NCI-H1436 (cell line): ENCODE measurements around the gene ZBTB46.

ENCODE experiments used
- DNase-seq: peaks from one replicate; lab custom pipeline; 2025; lab: John Stamatoyannopoulos, UW

Gene ZBTB46

DNA sequence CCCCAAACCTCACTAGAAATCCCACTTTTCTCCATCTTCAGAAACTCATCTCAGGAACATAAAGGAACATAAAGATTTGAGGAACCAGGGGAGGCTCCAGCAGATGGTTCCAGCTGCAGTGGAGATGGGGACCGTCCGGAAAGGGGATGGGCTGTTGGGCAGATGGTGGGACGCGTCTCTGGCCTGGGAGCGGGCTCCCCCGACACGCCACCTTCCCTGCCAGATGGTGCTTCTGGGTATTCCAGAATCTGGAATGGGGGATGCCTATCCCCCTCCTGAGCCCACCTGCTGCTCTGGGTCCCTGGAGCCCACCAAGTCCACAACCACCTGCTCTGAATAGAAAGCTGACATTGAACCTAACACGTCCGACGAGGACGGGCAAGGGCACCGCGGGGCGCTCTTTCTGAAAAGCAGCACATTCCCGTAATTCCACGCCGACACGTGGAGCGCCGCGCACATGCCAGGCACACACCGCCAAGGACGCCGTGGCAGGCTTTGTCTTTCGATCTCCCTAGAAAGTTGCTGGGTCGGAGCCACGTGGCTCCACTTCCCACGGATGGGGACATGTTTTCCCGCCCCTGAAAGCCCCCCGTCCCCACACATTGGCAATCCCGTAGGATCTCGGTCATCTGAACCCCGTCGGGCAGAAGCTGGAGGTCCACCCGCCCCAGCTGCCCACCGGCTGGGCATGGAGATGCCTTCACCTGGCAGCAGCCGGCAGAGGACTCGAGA, 64.2 kb downstream of the ZBTB46 start:
- DNase-seq: no peak

DNA sequence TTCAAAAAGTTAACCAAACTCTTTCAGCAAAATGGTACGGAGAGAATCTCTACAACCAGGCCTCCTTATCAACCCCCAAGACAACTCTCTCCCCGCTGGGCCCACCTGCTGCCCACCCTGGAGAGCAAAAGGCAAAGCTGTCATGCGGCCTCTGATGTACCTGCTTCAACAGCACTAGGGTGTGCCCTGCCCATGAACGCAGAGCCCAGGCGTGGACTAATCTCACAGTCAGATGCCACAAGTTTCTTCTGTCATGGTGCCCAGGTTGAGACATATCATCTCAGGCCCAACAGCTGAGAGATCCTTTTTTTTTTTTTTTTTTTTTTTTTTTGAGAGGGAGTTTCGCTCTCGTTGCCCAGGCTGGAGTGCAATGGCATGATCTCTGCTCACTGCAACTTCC, 65.2 kb downstream of the ZBTB46 start:
- DNase-seq: no peak

DNA sequence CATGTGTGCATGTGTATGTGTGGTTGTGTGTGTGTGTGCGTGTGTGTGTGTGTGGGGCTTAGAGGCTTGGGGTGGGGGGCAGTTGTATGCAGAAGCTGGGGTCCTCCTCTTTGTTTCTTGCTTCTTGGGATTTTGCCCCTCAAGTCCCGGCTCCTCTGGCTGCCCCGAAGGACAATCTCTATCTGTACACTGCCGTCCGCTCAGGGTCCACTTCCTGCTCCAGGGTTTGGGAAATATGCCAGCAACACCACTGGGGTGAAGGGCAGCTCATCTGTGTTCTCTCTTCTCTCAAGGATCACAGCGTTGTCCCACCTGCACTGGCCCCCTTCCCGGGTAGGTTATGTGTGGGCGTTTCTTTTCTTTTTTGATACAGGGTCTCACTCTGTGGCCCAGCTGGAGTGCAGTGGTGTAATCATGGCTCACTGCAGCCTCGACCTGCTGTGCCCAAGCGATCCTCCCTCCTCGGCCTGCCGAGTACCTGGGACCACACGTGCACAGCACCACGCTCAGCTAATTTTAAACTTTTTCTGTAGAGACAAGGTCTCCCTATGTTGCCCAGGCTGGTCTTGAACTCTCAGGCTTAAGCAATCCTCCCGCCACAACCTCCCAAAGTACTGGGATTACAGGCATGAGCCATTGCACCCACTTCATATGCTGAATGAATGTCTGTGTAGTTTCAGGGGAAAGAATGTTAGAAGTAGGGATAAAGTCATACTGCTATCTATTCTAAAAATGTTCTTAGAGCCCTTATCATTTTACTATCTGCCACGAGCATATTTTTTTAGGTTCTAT, 65.8 kb downstream of the ZBTB46 start:
- no peak for DNase-seq

DNA sequence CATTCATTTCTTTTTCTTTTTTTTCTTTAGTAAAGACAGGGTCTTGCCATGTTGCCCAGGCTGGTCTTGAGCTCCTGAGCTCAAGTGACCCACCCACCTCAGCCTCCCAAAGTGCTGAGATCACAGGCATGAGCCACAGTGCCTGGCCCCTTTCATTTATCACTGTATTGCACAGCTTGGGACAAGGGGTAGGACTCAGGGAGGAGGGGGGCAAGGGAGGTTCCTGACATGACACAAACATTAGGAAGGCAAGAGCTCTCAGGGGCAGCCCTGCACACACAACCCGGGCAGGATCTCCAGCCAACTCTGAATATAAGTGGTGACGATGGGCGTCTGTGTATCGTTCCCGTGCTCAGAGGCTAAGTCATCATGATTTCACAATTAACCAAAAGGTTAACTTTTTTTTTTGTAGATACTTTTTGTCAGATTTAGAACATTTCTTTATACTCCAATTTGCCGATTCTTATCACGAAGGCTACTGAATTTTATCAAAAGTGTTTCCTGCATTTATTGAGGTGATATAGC, 71.6 kb downstream of the ZBTB46 start:
- DNase-seq: no peak

DNA sequence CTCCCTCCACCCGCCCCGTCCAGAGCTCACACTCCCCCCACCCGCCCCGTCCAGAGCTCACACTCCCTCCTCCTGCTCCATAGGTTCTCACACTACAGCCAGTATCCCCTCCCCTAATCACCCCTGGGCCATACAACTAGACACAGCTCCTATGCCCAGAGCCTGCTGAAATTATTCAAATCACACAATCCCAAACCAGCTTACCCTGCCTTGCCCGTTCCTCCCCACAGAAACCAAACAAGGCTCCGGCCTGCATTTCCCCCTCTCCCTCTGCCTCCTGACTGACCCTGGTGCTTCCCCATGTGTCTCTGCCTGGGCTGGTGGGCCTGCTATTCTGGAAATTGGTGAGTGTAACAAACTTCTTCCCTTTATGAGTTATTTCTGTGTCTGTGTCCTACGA, 72.9 kb downstream of the ZBTB46 start:
- DNase-seq: no peak

DNA sequence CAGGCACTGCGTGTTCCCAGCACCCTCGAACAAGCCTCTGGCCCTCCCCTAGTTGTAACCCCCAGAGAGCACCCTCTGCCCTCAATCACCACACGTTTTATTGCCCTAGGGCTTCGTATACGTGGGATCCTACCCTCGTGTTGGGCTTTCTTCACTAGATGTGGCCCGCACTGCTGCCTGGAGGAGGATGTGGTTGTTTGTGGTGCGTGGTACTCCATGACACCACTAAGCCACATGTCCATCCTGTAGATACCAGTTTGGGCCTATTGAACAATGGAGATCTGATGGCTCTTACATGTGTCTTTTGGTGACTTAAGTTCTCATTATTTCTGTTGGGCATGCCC, 74.4 kb downstream of the ZBTB46 start:
- no peak for DNase-seq

DNA sequence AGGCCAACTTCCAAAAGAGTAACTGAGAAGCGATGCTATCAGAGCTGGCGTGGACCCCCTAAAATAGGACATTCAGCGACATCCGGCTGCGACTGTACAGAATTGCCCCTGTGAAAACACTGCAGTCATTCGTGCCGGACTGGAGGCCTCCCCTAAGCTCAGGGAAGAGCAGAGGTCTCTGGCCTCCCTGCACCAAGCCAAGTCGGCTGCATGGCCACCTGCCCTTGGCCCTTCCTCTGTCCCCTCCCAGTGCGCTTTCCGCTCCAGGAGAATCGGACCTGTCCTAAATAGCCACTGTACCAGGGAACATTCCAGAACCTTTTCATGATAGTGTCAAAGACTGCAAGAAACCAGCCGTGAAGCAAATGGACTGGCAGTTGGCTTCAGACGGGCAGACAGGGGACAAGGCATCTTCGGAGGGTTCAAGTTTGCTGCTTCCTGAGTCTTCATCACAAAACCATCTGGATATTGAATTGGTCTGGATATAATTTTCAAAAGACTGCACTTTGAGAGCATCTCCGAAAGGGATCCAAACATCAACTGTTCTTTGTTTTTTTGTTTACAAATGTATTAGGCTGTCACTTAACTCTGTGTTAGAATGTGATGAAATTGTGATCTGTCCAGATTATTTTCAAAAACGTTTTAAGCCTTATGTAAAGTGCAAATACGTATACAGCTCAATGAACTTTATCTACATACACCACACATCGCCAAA, 75.0 kb downstream of the ZBTB46 start:
- DNase-seq: no peak

DNA sequence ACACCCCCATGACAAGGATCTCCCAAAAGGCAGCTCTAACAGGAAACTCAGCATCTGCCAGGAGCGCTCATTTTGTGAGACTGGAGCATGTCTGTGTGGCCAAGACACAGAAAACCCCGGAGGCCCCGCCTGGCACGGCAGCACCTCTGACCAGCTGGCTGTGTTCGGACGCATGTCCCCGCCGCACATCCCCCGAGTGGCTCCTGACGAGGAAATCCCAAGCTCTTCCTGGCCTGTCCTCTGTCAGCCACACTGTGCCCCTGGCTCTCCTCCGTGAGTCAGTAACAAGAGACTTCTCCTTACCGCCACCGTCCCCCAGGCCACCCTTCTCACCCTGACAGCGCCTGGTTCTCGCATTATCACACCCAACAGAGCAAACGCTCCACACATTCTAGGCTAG, 77.1 kb downstream of the ZBTB46 start:
- DNase-seq: no peak

DNA sequence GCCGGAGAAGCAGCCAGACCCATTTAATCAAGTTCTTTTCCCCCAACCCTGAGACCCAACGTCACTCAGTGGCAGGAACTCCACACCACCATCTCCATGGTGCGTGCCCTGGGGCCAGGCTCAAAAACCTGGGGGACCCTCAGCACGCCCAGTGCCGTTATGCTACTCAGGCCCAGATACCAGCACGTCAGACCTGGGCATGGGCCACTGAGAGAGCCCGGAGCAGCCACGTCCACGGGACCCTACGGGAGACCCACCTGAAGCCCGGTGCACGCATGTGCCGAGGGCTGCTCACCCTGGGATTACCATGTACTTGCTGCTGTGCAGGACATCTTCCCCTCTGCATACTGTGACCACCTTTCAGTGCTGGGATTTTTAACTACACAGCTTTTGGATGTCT, 77.7 kb downstream of the ZBTB46 start:
- no peak for DNase-seq

DNA sequence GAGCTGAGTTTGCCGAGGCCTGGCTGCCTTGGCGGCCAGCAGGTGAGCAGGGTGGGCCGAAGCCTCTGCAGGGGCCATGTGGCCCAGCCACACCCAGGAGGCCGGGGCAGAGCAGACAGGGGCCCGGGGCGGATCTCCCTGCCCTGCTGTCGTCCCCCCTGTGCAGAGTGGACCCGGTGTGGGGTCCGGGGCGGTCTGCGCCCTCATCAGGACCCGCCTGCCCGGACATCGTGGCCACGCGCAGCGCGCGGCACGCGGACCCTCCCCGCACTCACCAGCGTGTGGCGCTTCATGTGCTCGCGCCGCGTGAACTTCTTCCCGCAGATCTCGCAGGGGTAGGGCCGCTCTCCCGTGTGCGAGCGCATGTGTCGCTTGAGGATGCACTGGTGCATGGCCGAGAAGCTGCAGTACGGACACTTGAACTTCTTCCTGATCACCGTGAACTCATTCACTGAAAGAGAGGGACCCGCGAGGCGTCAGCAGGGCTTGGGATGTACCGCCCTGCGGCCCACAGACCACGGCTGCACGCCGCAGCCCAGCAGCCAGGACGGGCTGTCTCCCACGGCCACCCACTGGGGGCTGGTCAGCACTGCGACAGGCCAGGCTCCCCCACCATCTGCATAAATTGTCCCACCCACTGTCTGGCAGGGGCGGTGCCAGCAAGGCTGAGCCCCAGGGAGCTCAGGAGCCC, 78.5 kb downstream of the ZBTB46 start:
- no peak for DNase-seq

DNA sequence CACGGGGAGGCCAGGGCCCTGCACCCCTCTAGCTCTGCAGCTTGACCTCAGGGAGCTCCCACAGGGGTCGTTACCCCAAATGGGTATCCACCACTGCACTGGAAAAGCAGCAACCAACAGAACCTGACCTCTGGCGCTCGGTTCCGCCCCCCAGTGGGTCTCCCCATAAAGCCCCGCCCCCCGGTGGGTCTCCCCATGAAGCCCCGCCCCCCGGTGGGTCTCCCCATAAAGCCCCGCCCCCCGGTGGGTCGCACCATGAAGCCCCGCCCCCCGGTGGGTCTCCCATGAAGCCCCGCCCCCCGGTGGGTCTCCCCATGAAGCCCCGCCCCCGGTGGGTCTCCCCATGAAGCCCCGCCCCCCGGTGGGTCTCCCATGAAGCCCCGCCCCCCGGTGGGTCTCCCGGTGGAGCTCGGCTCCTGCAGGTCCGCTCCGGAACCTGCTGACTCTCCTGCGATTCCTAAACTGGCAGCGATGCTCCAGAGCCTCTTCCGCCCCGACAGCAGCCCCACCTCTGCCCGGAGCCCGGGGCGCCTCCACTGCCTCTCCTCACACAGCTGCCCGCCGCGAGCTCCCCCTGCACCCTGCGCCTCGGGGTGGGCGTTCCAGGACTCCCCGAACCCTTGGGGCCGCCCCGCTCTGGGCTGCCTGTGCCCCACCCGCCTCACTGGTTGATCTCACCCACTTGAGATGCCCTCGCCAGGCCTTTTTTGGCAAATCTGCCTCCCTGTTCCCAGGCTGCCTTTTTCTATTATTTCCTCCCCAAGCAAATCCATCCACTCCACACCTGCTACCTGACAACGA, 79.4 kb downstream of the ZBTB46 start:
- peak; percentile 67 for DNase-seq

DNA sequence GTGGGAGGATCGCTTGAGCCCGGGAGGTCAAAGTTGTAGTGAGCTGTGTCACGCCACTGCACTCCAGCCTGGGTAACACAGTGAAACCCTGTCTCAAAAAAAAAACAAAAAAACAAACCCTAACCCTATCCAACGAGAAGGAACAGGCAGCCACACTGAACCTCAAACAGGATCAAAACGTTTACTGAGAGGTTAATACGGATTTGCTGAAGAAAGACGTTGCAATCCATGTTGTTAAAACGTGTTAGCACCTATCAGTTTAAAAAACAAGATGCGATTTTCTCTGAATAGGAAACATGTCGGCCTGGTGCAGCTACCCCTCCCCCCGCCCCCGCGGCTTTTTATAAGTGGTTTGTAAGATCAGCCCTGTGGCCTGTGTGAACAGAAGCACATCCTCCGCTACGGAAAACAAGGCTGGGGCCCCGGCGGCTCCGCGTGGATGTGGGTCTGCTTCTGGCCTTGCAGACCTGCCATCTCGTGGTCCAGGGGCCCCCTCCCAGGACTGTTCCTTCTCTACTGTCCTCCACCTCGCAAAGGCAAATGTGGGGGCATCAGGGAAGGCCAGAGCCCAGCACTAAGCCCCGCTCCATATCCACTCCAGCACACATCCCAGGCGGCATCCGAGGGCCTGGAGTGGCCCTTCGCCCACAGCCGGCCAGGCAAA, 80.1 kb downstream of the ZBTB46 start:
- DNase-seq: no peak

DNA sequence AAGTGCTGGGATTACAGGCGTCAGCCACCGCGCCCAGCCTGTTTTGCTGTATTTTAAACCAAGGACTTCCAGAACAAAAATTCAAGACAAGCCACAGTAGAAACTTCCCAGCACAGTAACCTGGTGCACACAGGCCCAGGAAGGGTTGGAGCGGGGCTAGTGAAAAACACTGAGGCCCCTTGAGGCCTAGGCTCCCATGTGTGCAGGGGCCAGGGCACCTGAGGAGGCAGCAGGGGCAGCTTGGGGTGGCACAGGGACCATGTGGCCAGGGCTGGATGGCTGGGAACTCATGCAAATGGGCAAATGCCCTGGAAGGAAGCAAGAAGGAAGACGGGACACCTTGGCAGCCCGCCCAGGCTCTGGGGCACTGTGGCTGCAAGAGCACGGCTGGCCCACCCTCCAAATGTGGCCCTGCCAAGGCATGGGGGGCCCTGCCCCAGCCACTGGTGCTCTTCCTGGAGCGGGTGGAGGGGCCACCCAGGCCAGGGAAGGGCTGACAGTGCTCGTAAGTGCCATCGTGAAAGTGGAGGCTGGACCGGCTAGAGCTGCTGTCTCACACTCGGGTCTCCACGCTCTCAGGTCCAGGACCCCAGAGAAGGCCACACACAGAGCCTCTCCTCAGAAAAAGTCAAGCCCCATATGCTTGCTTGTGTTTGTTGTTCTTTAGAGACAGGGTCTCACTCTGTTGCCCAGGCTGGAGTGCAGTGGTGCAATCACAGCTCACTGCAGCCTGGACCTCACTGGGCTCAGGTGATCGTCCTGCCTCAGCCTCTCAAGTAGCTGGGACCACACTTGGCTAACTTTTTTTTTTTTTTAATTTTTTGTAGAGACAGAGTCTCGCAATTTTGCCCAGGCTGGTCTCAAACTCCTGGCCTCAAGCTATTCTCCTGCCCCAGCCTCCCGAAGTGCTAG, 81.2 kb downstream of the ZBTB46 start:
- no peak for DNase-seq

DNA sequence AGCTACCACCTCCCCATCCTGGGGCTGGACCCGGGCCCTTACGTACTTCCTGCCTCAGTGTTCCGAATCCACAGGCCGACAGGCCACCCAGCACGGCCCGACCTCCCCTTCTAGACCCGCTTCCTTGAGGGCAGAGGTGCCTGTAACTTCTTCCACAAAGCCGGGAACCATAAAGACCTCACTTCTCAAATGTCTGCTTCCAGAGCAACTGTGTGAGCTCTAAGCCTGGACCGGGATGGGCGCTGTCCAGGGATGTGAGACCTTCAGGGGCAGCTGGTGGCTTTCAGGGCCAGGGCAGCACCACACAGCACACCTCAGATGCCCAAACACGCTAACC, 82.2 kb downstream of the ZBTB46 start:
- no peak for DNase-seq

DNA sequence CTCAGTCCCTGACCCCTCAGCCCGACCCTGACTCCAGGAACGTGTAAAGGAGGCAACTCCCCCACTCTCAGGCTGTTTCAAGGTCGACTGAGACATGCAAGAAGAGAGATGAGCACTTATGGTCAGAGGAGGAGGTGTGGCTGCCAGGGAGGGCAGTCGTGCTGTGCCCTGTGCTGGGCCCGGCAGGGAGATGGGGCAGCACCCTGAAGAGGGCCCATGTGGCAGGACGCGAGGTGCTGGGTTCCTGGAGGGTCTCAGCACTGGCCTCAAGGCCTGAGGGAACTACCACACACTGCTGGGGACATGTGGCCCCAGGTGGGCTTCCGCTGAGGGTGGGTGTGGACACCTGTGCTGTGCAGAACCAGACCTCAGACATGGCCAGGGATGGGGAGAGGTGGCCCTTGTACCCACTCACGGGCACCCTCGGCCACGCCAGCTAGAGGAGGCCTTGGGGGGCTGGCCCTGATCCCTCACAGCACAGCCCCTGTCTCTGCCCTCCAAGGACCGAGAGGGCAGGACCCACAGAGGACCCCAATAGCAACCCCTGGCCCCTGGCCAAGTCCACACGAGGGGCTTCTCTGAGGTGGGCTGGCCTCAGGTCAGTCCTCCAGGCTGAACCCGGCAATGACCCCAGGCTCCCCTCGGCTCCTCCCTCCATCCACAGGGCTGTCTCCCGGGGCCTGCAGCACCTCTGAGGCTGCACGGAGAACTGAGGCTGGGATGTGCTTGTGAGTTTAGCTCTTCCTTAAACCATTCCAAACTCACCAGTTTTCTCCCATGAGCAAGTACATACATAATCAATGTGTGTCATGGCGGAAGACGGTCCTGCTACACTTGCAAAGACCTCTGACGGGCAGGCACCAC, 82.8 kb downstream of the ZBTB46 start:
- no peak for DNase-seq

DNA sequence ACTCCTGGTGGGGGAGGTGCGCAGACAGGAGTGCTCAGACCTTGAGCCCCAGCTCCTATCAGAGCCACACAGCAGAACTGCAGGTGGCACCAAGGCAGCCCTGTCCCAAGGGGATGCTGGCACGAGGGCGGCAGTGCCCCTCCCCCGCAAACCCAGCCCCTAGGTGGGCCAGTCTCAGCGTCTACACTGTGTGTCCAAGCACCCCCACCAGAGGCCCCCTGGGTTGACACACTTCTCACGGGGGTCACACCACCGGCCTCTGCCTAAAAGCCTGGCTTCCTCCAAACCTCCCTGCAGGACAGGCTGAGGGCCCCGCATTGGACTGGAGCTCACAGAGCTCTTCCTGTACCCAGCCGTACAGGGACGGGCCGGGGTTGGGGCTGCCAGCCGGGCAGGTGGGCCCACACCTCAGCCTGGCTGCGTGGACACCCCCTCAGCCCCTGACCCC, 83.4 kb downstream of the ZBTB46 start:
- peak; percentile 37 for DNase-seq

DNA sequence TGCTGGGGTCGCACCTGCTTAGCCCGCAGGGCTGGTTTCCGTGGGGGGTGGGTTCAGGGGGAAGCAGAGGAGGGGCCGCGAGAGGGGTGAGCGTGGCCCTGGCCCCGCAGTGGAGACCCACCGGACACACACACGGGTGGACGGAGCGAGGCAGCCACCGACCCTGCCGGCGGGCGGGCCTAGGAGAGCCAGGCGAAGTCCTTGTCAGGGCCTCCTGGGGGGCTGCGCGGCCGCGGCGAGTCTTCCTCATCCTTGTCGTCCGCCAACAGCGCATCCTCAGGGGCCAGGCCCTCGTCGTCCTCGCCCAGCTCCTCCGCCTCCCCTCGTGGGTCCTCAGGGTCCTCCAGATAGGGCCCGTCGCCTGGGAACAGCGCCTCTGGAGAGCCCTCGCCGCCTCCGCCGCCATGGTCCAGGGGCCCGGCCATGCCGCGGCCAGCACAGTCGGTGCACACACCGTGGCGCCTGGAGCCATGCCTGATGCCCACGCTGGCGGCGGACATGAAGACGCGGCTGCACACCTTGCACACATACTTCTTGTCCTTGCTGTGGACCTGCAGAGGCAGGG, 84.2 kb downstream of the ZBTB46 start:
- DNase-seq: no peak

DNA sequence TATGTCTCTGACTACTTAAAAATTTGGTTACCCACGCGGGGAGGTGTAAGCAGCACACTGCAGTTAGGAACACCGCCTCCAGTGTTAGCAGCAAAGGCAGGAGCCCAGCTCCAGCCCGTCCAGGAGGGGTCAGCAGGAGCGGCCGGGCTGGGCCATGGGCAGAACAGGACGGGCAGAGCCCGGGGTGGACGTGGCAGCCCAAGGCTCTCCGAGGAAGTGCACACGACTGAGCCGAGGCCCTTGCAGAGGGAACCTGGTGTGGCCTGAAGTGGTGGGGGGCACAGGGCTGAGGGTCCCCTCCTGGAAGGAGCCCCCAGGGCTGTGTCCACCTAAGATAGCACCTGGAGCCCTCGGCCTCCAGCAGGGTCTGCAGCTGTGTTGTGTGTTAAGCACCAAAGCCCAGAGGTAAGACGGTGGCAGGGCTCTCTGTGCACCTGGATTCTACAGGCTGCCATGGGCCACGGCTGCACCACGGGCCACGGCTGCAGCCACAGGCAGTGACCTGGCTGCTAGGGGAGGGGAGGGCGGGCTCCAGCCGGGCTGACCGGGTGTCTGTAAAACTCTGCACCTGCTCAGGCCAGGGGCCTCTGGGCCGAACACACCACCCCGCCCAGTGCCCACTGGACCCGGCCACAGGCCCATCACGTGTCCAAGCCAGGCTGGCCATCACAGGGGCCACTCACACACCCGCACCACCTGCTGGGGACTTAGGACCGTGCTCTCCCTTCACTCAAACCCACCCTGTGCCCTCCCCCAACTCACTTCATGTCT, 84.9 kb downstream of the ZBTB46 start:
- no peak for DNase-seq
